Subcutaneous adipose tissue (tissue), 4 donors: ENCODE results near the gene ARHGEF10L. TPM values are rescaled to one million over a fixed set of nuclear protein-coding genes. Genes with fewer than 3 reads are reported as not detected.

Experiments used
- CTCF ChIP-seq: fragments of 450-650 bp; IDR thresholded peaks from one replicate; pipeline ENCODE4 v1.5.1; 2016; ENCODE audit warnings: low read depth, mild to moderate bottlenecking, control low read depth, antibody characterized with exemption, moderate library complexity
- total RNA-seq, 4 donors: library from RNA; depleted of rRNA; stranded (reverse); fragments of >200 nt; gene quantifications; one replicate each; pipeline ENCODE4 v1.1.0, GENCODE V29; 2016

Gene ARHGEF10L
- total RNA-seq, 4 donors from 2014 or later, result 19.1 to 54.6 (median 41.7) TPM

GRCh38 chr1:17631410-17631809, 91.9 kb downstream of the ARHGEF10L start:
- no peak for TF ChIP-seq CTCF

GRCh38 chr1:17632106-17632505, 92.6 kb downstream of the ARHGEF10L start:
- TF ChIP-seq CTCF, result no peak

GRCh38 chr1:17632541-17633184, 93.2 kb downstream of the ARHGEF10L start:
- no peak for TF ChIP-seq CTCF

GRCh38 chr1:17633654-17634053, 94.2 kb downstream of the ARHGEF10L start:
- TF ChIP-seq CTCF, result no peak

GRCh38 chr1:17635276-17635675, 95.8 kb downstream of the ARHGEF10L start:
- TF ChIP-seq CTCF, result no peak

GRCh38 chr1:17635811-17636210, 96.3 kb downstream of the ARHGEF10L start:
- no peak for TF ChIP-seq CTCF

GRCh38 chr1:17636612-17637011, 97.1 kb downstream of the ARHGEF10L start:
- no peak for TF ChIP-seq CTCF
